Right lobe of liver (tissue), 4 donors: ENCODE measurements around the gene CARMIL1.

Experiments
- POLR2A ChIP-seq: fragments of 450-650 bp; IDR thresholded peaks from one replicate; pipeline ENCODE4 v1.6.1; 2017; ENCODE audit warnings: antibody characterized with exemption, mild to moderate bottlenecking
- TF ChIP-seq, protein P1 (sequence below), 4 donors: fragments of 200-600 bp in 3 of 4; fragments of 450-650 bp in 1 of 4; IDR thresholded peaks; one replicate each; pipeline versions ENCODE4 v1.5.1 to v1.8.0; 2016 to 2022; ENCODE audit warnings: antibody characterized with exemption in 4 of 4, mild to moderate bottlenecking in 2 of 4
- donor health status: DM: no; HTN: no; CAD: no.
- donor health status: DM: no; HTN: no; CAD: no.
- donor health status: DM: no; HTN: yes; CAD: no.

DNA sequence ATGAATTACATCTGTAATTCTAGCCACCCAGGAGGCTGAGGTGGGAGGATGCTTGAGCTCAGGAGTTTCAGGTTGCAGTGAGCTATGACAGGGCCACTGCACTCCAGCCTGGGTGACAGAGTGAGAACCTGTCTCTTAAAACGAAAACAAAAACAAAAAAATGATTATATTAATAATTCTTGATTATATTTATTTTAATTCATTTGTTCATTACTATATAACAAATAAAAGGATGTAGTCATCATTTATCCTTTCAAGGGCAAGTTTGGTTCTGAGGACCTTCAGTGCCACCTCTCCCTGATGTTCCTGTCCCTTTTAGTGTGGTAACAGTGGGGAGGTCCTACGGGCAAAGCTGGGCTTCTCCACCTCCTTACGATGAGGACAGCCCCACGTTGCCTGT, 205.7 kb downstream of the CARMIL1 start:
- TF ChIP-seq, protein P1, sequence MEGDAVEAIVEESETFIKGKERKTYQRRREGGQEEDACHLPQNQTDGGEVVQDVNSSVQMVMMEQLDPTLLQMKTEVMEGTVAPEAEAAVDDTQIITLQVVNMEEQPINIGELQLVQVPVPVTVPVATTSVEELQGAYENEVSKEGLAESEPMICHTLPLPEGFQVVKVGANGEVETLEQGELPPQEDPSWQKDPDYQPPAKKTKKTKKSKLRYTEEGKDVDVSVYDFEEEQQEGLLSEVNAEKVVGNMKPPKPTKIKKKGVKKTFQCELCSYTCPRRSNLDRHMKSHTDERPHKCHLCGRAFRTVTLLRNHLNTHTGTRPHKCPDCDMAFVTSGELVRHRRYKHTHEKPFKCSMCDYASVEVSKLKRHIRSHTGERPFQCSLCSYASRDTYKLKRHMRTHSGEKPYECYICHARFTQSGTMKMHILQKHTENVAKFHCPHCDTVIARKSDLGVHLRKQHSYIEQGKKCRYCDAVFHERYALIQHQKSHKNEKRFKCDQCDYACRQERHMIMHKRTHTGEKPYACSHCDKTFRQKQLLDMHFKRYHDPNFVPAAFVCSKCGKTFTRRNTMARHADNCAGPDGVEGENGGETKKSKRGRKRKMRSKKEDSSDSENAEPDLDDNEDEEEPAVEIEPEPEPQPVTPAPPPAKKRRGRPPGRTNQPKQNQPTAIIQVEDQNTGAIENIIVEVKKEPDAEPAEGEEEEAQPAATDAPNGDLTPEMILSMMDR (IDR thresholded peaks at IDR 0.05), result no peak
- TF ChIP-seq POLR2A, result no peak
